Measurements from ENCODE around the gene DTNBP1. TPM values are rescaled to one million over a fixed set of nuclear protein-coding genes. Genes with fewer than 3 reads are reported as not detected.

Gene DTNBP1, protein sequence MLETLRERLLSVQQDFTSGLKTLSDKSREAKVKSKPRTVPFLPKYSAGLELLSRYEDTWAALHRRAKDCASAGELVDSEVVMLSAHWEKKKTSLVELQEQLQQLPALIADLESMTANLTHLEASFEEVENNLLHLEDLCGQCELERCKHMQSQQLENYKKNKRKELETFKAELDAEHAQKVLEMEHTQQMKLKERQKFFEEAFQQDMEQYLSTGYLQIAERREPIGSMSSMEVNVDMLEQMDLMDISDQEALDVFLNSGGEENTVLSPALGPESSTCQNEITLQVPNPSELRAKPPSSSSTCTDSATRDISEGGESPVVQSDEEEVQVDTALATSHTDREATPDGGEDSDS
- total RNA-seq (2022) (10.8 and 13.5 TPM in 2 replicates), Bru-seq, nascent RNA (percentile 65 among the genes with signal in this experiment), BruChase-seq, experiment 1, labeled RNA remaining after a 6-hour chase (percentile 43 among the genes with signal in this experiment), BruChase-seq, experiment 2, labeled RNA remaining after a 2-hour chase (percentile 54 among the genes with signal in this experiment)
- long read RNA-seq, transcript DTNBP1-202 (10 exons, 1,403 nt) = major isoform, 27 of 56 reads
- long read RNA-seq, partial matches to known transcripts = 0 of 56 reads
- long read RNA-seq, other reads (novel, unspliced or antisense) = 25 of 56 reads

DNA sequence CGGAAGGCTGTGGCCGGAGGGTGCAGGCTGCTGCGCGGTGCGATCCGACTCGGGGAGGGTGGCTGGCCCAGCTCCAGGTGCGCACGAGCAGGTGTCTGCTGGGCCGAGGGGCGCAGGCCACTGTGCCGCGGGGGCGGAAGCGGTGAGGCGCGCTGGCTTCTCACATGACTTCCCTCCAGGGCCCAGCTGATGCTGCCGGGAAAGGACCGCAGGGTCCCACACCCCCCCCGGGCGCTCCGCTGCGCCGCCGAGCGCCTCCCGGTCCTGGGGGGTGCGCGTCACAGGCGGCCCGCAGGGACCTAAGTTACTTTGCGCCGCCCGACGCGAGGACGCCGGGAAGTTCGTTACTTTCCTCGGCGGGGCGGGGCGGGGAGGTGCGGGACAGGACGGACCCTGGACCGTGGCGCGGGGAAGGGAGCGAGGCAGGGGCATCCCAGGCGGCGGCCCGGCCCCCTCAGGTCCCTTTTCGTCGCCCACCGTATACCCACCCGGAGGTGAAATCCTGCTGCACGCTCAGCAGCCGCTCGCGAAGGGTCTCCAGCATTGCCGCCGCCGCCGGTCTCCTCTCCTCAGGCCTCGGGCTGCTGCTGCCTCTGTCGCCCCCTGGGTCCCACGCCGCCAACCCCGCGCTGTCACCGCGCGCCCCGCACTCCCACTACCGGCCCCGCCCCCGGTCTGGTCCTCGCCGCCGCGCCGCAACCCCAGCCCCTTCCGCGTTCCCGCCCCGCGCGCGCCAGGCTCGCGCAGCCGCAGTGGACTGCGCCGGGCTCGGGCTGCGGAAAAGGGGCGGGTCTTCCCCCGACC, at the start of gene DTNBP1:
DTNBP1 (minus strand) TSS at position 703 of the 804 bp plus-strand sequence; CDS start at position 544, 159 bp downstream.
- POLR2A ChIA-PET = interaction anchor here (0.6 to 1.5 kb wide), 12 partner anchors 11 to 1491 kb away, joined by 3 to 7 read pairs (median 3); no protein-coding TSS in a partner anchor
- H3K9me3 Mint-ChIP-seq (ENCODE audit: unreplicated experiment) = no peaks in the 10 kb centered on the region
- peak within 1 kb of the TSS; percentile 77 for H3K4me3 Mint-ChIP-seq (ENCODE audit: unreplicated experiment)
- H3K4me1 Mint-ChIP-seq (ENCODE audit: insufficient read depth, unreplicated experiment) = peaks cover 7% of the 10 kb centered on the region
- H3K27me3 Mint-ChIP-seq (ENCODE audit: insufficient read depth, unreplicated experiment) = peaks cover under 1% of the 10 kb centered on the region
- intact Hi-C loops (cut with micrococcal nuclease) = no loop called here
- peak within 1 kb of the TSS; percentile 35 for H3K27ac Mint-ChIP-seq (ENCODE audit: low read depth, unreplicated experiment)
- peak; percentile 69 for DNase-seq (ENCODE audit: unreplicated experiment)
- no TSS peak for BruUV-seq (replicated peaks)
- CTCF ChIA-PET = interaction anchor here (0.7 to 1.1 kb wide), 3 partner anchors 42 to 1740 kb away, joined by 3 read pairs; no protein-coding TSS in a partner anchor
- TF ChIP-seq, protein P1, sequence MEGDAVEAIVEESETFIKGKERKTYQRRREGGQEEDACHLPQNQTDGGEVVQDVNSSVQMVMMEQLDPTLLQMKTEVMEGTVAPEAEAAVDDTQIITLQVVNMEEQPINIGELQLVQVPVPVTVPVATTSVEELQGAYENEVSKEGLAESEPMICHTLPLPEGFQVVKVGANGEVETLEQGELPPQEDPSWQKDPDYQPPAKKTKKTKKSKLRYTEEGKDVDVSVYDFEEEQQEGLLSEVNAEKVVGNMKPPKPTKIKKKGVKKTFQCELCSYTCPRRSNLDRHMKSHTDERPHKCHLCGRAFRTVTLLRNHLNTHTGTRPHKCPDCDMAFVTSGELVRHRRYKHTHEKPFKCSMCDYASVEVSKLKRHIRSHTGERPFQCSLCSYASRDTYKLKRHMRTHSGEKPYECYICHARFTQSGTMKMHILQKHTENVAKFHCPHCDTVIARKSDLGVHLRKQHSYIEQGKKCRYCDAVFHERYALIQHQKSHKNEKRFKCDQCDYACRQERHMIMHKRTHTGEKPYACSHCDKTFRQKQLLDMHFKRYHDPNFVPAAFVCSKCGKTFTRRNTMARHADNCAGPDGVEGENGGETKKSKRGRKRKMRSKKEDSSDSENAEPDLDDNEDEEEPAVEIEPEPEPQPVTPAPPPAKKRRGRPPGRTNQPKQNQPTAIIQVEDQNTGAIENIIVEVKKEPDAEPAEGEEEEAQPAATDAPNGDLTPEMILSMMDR (IDR thresholded peaks at IDR 0.05; ENCODE audit: unreplicated experiment) = no peak
- H3K36me3 Mint-ChIP-seq (ENCODE audit: insufficient read depth, unreplicated experiment) = peaks cover 6% of the 10 kb centered on the region

DNA sequence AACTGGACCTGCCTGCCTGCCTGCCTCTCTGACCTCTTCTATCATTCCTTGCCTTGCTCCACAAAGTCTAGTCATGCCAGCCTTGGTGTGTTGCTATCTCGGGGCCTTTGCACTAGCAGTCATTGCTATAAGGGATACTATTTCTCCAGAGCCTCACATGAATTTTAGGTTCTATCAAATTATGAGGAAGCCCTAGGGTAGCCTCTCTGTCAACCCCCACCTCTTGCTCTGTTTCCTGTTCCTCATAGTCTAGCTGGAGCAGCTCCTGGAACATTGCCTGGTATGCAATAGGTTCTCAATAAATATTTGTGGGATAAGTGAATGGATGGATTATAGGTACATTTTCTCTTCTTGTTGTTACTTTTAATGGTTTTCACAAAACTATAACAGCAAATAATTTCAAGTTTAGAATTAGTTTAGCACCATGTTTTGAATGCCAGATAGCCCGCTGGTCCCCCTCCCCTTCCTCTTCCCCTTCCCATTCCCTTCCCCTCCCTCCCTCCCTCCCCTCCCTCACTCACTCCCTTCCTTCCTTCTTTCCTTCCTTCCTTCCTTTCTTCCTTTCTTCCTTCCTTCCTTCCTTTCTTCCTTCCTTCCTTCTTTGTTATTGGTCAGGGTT, 46.9 kb upstream of the DTNBP1 start:
- intact Hi-C loops (cut with micrococcal nuclease) = no loop called here
- no peaks in the 10 kb centered on the region for H3K9me3 Mint-ChIP-seq (ENCODE audit: unreplicated experiment)
- TF ChIP-seq, protein P1 (IDR thresholded peaks at IDR 0.05; ENCODE audit: unreplicated experiment) = no peak
- ChIA-PET CTCF (no interaction called here), POLR2A (interaction anchor here (1.0 kb wide), 1 partner anchor 422 kb away, joined by 3 read pairs; no protein-coding TSS in a partner anchor)
- no peak overlapping the region for H3K4me3 Mint-ChIP-seq (ENCODE audit: unreplicated experiment)
- no peak for DNase-seq (ENCODE audit: unreplicated experiment)
- H3K36me3 Mint-ChIP-seq (ENCODE audit: insufficient read depth, unreplicated experiment) = no peaks in the 10 kb centered on the region
- H3K4me1 Mint-ChIP-seq (ENCODE audit: insufficient read depth, unreplicated experiment) = peaks cover 2% of the 10 kb centered on the region
- no TSS peak for BruUV-seq (replicated peaks)
- no peaks in the 10 kb centered on the region for H3K27me3 Mint-ChIP-seq (ENCODE audit: insufficient read depth, unreplicated experiment)
- H3K27ac Mint-ChIP-seq (ENCODE audit: low read depth, unreplicated experiment) = no peak overlapping the region

DNA sequence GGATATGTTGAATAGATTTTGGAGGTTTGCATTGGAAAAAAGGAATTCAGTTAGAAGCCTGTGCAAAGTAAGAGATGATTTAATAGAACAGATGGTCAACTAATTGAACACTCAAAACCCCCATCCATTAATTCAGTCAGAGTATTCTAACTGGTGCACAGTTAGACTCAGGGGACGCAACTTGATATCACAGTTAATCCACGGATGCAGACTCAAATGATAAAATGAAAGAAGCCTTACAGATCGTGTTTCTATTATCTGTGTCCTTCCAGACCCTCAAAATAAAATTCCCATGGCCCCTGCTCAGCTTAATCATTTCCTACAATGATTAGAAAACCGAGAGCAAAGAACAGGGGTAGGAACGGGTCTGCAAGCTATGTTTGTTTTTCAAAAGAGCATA, 45.4 kb upstream of the DTNBP1 start:
- H3K4me1 Mint-ChIP-seq (ENCODE audit: insufficient read depth, unreplicated experiment) = no peaks in the 10 kb centered on the region
- ChIA-PET CTCF (interaction anchor here (0.6 to 0.7 kb wide), 2 partner anchors 344 to 379 kb away, joined by 3 read pairs; no protein-coding TSS in a partner anchor), POLR2A (interaction anchor here (0.6 kb wide), 1 partner anchor 161 kb away, joined by 4 read pairs; no protein-coding TSS in a partner anchor)
- no peak overlapping the region for H3K27ac Mint-ChIP-seq (ENCODE audit: low read depth, unreplicated experiment)
- no peaks in the 10 kb centered on the region for H3K9me3 Mint-ChIP-seq (ENCODE audit: unreplicated experiment)
- no TSS peak for BruUV-seq (replicated peaks)
- no peaks in the 10 kb centered on the region for H3K36me3 Mint-ChIP-seq (ENCODE audit: insufficient read depth, unreplicated experiment)
- DNase-seq (ENCODE audit: unreplicated experiment) = no peak
- intact Hi-C loops (cut with micrococcal nuclease) = no loop called here
- no peak overlapping the region for H3K4me3 Mint-ChIP-seq (ENCODE audit: unreplicated experiment)
- TF ChIP-seq, protein P1 (IDR thresholded peaks at IDR 0.05; ENCODE audit: unreplicated experiment) = no peak
- H3K27me3 Mint-ChIP-seq (ENCODE audit: insufficient read depth, unreplicated experiment) = no peaks in the 10 kb centered on the region
